GM21737 (cell line): ENCODE measurements around the gene DNAH3.

ENCODE experiments used
- ATAC-seq: cut with Tn5 transposase; IDR thresholded peaks from one replicate; pipeline ENCODE4 v1.9.1; 2021; ENCODE audit warnings: mild to moderate bottlenecking, moderate library complexity; ENCODE audit not compliant: unreplicated experiment

Gene DNAH3

DNA sequence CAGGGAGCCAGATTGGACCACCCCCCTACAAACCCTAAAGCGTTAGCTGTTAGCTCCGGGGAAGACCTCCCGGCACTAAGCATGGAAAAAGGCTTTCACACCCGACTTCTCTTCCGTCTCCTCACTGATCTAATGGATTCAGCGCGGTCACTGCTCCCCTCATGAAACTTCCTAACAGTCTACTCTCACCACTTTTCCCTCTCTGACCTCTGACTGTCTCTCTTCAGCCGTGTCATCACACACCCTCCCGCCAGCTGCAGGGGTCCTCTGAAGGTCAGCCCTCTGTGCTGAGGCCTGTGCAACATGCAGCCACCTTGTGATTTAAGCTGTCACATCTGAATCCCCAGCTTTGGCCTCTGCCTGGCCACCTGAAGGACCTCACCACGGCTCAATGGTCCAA, 234.4 kb downstream of the DNAH3 start:
- ATAC-seq, result no peak

GRCh38 chr16:20911361-20911760, 239.3 kb downstream of the DNAH3 start:
- ATAC-seq, result no peak

- no peak for ATAC-seq
Measured at GRCh38 chr16:20910781-20911321, 239.8 kb downstream of the DNAH3 start.

GRCh38 chr16:20906341-20907255, 244.0 kb downstream of the DNAH3 start:
- no peak for ATAC-seq

GRCh38 chr16:20905576-20905975, 245.1 kb downstream of the DNAH3 start:
- ATAC-seq, result no peak

DNA sequence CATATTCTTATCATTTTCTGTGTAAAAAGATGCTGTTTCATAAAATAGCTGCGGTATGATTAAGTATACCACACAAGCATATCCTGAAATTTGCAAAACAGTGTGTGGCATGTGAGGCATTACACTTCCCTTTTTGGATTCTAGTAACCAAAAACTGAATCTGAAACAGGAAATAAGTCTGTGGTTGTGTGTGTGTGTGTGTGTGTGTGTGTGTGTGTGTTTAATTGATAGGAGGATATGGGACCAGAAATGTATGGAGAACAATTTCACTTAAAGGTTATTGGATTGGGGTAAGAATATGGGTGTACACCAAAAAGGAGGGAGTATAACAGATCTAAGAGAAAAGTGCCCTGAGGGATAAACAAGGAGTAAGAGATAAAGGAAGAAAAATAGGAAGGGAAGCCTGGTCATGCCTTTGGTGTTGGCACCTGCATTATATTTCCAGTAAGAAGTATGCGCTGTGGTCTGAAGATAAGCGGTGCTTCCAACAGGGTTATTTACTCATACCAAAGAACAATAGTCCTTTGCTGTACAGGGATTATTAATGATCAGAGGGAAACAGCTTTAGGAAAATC, 246.1 kb downstream of the DNAH3 start:
- no peak for ATAC-seq

DNA sequence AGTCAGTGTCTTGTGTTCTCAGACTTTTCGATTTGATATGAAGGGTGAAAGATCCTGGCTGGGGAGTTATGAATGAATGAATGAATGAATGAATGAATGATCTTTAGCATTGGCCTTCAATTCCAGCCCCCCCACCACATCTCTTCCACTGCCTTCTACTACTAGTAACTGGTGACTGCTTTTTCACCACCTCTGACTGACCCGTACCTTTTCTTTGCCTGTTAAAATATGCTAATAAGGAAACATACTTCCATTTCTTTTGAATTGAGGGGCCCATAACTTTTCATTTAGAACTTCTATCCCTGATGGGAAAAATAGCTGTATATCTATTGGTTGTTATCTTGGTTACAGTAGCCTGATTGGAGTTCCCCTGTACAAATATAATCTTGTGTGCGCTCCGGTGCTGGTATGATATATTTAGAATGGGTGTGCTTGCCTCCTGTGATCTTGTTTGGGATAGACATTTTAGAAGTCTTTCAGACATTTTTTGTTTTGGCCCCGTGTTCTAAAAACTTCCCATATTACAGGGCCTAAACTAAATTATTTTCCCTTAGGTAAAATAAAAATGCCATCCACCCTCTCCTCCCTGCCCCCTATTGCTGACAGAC, 246.6 kb downstream of the DNAH3 start:
- no peak for ATAC-seq

DNA sequence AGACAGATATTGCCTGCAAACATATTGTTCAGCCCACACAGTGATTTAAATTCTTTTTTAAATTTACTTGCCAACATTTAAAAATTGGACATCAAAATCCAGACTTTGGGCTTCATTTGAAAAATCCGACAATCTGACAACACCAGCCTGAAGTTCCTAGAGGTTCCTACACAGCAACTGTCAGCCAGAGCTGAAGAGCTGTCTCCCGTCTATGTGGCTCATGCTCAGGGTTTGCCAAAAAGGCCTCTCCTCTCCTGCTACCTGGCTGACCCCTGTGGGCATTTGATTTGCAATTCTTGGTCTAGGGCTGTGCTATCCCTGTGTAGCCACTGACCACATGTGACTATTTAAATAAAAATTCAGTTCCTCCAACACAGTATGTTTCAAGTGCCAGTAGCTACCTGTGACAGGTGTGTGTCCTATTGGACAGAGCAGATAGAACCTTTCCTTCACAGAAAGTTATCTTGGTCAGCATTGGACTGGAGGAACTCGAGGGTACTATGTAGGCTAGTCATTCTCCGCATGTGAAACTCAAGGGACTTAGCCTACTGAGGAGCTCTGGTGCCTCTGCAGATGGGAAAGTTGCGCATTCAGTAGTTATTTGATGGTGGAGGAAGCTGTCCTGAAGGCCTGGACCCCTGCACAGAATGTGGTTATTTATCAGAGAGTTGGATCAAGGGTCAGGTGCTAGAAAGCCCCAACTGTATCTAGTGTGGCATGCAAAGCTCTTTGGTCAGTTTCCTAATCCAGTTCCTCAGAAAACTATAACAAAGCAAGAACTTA, 247.3 kb downstream of the DNAH3 start:
- ATAC-seq, result no peak

GRCh38 chr16:20902426-20902825, 248.2 kb downstream of the DNAH3 start:
- ATAC-seq, result no peak

DNA sequence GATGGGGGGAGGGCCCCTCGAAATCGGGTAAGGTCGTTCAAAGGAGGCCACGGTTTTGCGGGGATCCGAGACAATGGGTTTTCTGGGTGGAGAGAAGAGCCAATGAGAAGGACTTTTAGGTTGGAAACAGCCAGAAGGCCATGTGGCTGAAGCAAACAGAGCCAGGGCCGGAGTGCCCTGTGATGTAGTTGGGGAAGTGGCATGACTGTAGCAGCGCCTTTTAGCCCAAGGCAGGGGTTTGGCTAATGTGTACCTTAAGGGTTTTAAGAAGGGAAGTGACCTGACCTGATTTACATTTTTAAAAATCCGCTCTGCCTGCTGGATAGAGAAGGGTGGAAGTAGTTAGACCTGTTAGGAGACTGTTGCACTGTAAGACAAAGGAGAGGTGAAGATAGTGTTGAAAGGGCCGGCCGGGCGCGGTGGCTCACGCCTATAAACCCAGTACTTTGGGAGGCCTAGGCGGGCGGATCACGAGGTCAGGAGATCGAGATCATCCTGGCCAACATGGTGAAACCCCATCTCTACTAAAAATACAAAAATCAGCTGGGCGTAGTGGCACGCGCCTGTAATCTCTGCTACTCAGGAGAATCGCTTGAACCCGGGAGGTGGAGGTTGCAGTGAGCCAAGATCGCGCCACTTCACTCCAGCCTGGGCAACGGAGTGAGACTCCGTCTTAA, 249.1 kb downstream of the DNAH3 start:
- ATAC-seq, result no peak

DNA sequence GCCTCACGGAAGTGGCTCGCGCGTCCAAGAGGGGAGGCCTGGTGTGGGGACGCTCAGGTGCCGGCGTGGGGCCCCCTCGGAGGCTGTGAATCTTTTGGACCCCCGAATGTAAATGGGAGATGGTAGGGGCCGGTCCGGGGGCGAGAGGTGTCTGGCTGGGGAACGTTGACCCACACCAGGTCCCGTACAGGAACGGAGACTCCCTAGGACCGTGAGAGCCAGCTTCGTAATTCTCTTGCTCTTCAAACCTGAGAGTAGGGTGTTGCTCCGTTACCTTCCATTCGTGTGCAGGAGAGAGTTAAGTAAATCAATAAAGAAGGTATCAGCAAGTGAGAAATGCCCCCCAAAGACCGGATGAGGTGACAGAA, 249.6 kb downstream of the DNAH3 start:
- no peak for ATAC-seq

- ATAC-seq, result peak; percentile 67
Measured at GRCh38 chr16:20900299-20901067, 250.2 kb downstream of the DNAH3 start, which contains the start of the genes DCUN1D3 and LYRM1. Gene DCUN1D3, minus strand, starts transcription at chr16:20900358. Its CDS starts 37,820 bp downstream, at chr16:20862538. Gene LYRM1, plus strand, starts transcription at chr16:20900771. Its CDS starts 14,785 bp downstream, at chr16:20915556.

DNA sequence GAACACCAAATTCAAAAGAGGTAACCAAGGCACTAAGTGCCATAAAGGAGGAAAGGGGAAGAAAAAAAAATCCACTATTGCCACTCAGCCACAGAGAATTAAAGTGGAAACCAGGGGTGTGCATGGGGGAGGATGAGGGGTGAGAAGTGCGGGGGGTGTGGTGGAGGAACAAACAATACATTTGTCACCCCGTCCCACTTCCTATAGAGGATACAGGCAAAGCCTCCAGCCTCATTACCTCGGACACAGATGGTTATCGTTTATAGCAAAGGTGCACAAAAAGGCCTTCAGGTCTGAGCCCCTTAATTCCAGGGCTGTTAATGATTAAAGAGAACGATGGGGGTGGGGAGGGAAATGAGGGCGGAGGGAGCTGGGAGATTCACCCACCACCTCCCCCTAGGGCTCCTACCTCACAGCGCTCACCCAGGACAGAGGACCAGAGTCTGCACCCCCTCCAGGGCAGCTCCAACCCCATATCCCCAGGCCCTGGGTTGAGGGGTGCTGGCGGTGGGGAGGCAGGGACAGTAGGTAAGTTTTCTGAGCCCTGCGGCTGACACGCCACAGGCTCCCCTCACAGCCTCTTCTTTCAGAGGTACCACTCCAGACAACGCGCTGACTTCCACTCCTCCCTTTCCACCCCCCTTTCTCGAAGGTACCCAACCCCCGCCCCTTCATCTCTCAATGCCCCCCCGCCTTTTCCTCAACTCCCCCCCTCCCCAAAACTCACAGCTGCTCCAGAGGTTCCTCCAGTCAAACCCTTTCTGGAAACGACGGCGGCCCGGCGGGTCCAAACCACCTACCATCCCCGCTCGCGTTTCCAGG, 251.0 kb downstream of the DNAH3 start:
- no peak for ATAC-seq

GRCh38 chr16:20899071-20899470, 251.6 kb downstream of the DNAH3 start:
- no peak for ATAC-seq

DNA sequence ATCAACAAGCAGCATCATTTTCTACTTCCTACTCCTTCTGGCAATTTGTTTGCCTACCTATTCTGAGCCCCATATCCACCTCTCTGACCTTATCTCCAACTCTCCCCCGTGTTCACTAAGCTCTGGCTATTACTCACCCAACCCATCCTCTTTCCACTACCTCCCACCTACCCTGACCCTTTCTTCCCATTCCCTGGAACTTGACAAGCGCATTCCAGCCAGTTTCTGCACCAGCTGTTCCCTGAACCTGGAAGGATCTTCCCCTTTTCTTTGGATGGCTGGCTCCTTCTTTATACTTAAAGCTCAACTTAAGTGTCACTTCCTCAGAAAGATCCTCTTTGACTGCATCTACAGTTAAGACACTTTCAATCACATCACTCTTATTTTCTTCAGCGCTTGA, 252.7 kb downstream of the DNAH3 start:
- no peak for ATAC-seq

DNA sequence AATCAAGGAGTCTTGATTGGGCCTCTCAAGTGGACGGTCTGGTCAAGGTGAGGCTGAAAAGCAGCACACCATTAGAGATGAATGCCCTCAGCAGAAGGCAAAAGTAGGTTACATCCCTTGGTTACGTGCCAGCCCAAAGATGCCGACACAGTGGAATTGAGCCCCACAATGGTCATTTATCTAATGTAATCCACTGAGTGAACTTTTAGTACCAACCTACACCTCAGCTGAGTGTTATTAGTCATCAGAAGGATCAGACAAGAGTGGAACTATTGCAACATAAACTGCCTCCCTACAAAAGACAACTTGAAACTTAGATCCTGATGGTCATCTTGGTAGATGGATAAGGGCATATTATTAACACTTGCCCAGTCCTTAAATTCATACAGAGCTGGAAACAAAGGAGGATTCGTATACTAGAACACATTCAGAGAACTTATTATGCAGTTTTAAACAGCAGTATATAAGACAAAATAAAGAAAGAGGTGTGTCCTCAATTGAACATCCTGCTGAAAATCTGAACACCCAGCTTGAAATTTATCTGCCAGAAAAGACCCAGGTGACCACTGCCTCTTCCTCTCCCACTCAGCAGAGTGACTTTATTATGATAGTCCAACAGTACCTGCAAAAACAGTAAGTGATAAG, 253.3 kb downstream of the DNAH3 start:
- ATAC-seq, result no peak

GRCh38 chr16:20894388-20894787, 256.3 kb downstream of the DNAH3 start:
- no peak for ATAC-seq

DNA sequence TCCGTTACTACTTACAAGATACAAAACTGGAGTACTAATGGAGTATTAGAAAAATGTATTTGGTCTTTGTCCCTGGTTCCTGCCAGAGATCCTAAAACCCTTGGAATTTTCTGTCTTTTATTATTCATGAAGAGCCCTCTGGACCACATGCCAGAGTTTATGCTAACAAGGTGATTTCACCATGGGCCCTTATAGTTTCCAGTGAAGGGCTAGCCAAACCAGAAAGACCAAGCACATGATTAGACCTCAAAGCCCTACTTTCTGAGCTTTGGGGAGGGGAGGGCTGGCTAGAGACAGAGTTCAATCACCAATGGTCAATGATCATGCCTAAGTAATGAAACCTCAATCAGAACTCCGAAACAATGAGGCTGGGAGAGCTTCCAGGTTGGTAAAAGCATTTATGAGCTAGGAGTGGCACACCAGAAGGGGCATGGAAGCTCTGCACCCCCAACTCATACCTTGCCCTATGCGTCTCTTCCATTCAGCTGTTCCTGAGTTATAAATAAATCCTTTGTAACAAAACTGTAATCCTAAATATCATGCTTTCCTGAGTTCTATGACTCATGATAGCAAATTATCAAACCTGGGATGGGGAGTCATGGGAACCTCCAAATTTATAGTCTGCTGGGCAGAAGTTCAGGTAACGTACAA, 260.9 kb downstream of the DNAH3 start:
- ATAC-seq, result no peak
